HepG2 (cell line): ENCODE data around the gene TRIM37. TPM values are rescaled to one million over a fixed set of nuclear protein-coding genes. Genes with fewer than 3 reads are reported as not detected.

Experiments used
- ATAC-seq: fragments of 200-7000 bp; cut with Tn5 transposase; 3 replicates; pipeline ENCODE4 v1.9.1; 2020; ENCODE audit warnings: mild to moderate bottlenecking, moderate library complexity
- BruUV-seq: library from RNA; stranded (reverse); fragments of 400-500 nt; replicated peaks from 2 replicates; lab custom pipeline; 2021; lab: Mats Ljungman, UMichigan
- CTCF ChIA-PET: fragments of 300-600 bp; formaldehyde crosslinking; extraction: SDS; loops from one replicate; lab custom pipeline; 2021; ENCODE audit warnings: low total read pairs, inconsistent platforms, low intra/inter-chr PET ratio; lab: Yijun Ruan, JAX
- POLR2A ChIA-PET: fragments of 350-600 bp; sonication (Branson Sonifier 250); formaldehyde crosslinking; loops from one replicate; lab custom pipeline; 2020; ENCODE audit warnings: antibody characterized with exemption, inconsistent platforms; lab: Yijun Ruan, JAX
- DNase-seq: peaks from one replicate; pipeline ENCODE4 v3.0.0-alpha.2; 2015; ENCODE audit warnings: low spot score
- FAIRE-seq: peaks from 3 replicates; lab custom pipeline; 2011; peaks lifted over from hg19 to GRCh38; lab: Jason Lieb, UNC
- H2AFZ ChIP-seq: one replicate; pipeline ENCODE4 v1.6.1; 2011; ENCODE audit warnings: low read length, inconsistent platforms
- H3K27ac ChIP-seq: fragments of 300-600 bp; 3 replicates; pipeline ENCODE4 v1.8.0; 2011; ENCODE audit warnings: mixed run types, mild to moderate bottlenecking, mixed read lengths, low read length, inconsistent platforms; ENCODE audit not compliant: insufficient read depth; ENCODE audit errors: extremely low read length
- H3K27me3 ChIP-seq, 2 experiments: fragments of 200-600 bp in 1 of 2; 2 replicates in 1 of 2; 3 replicates in 1 of 2; pipeline versions ENCODE4 v1.6.0 to v1.8.0; 2011; ENCODE audit warnings: low read length in 2 of 2, mild to moderate bottlenecking in 2 of 2, moderate library complexity in 2 of 2, inconsistent platforms in 1 of 2; ENCODE audit not compliant: insufficient read depth in 2 of 2, control insufficient read depth in 1 of 2
- H3K36me3 ChIP-seq, 2 experiments: fragments of 200-600 bp in 1 of 2; replicated peaks in 1 of 2; 2 replicates in 1 of 2; 3 replicates in 1 of 2; pipeline versions ENCODE4 v1.5.1 to v1.8.0; 2011; ENCODE audit warnings: low read length in 2 of 2, inconsistent platforms in 1 of 2; ENCODE audit not compliant: insufficient read depth in 2 of 2, control insufficient read depth in 1 of 2
- H3K4me1 ChIP-seq: 2 replicates; pipeline ENCODE4 v1.5.1; 2012; ENCODE audit warnings: low read length, inconsistent platforms; ENCODE audit not compliant: insufficient read depth
- H3K4me2 ChIP-seq: 2 replicates; pipeline ENCODE4 v1.6.0; 2011; ENCODE audit warnings: low read depth, low read length, inconsistent platforms
- H3K4me3 ChIP-seq, 3 experiments: fragments of 200-600 bp in 1 of 3; sonication (generic), shearing (Covaris generic) in 1 of 3; replicated peaks in 1 of 3; 2 replicates each; pipeline ENCODE4 v1.5.1; 2011 to 2016; ENCODE audit warnings: low read length in 3 of 3, inconsistent platforms in 2 of 3, low read depth in 2 of 3, mild to moderate bottlenecking in 2 of 3, control low read depth in 1 of 3, mixed read lengths in 1 of 3; ENCODE audit not compliant: insufficient read depth in 1 of 3
- H3K79me2 ChIP-seq: one replicate; pipeline ENCODE4 v1.6.1; 2011; ENCODE audit warnings: low read length, inconsistent platforms; ENCODE audit not compliant: insufficient read depth
- H3K9ac ChIP-seq: 2 replicates; pipeline ENCODE4 v1.6.0; 2011; ENCODE audit warnings: mild to moderate bottlenecking, low read depth, low read length, inconsistent platforms; ENCODE audit not compliant: insufficient read depth
- H3K9me3 ChIP-seq: 2 replicates; pipeline ENCODE4 v1.5.1; 2012; ENCODE audit warnings: mild to moderate bottlenecking, low read length
- H4K20me1 ChIP-seq: 2 replicates; pipeline ENCODE4 v1.6.0; 2011; ENCODE audit warnings: inconsistent platforms, mild to moderate bottlenecking, low read length, moderate library complexity; ENCODE audit not compliant: insufficient read depth
- ARHGAP35 ChIP-seq: sonication (generic); formaldehyde crosslinking; IDR thresholded peaks from 2 replicates; pipeline ENCODE4 v1.9.0; 2022; ENCODE audit warnings: mild to moderate bottlenecking, inconsistent platforms, moderate library complexity, missing genetic modification reagents, borderline replicate concordance
- ARNT ChIP-seq: fragments of 450-650 bp; IDR thresholded peaks from 2 replicates; pipeline ENCODE4 v1.6.1; 2017
- CHD2 ChIP-seq: IDR thresholded peaks from 2 replicates; pipeline ENCODE4 v1.6.1; 2011; ENCODE audit warnings: low read depth, low read length, improper control_type of control experiment
- EHMT2 ChIP-seq: fragments of 200-600 bp; sonication (generic); IDR thresholded peaks from 2 replicates; pipeline ENCODE4 v1.7.0; 2017; ENCODE audit warnings: antibody characterized with exemption, low read depth, low read length, borderline replicate concordance
- FOXA1 ChIP-seq, 2 experiments: fragments of 450-650 bp in 1 of 2; sonication (generic) in 1 of 2; formaldehyde crosslinking in 1 of 2; IDR thresholded peaks; 2 replicates each; pipeline versions ENCODE4 v1.4.0 to v1.6.1; 2016 to 2020; ENCODE audit warnings: missing genetic modification reagents in 1 of 2
- HIVEP1 ChIP-seq: sonication (generic); formaldehyde crosslinking; IDR thresholded peaks from 2 replicates; pipeline ENCODE4 v1.4.0; 2020; ENCODE audit warnings: mild to moderate bottlenecking, missing genetic modification reagents
- NR2F6 ChIP-seq, 2 experiments: IDR thresholded peaks; 2 replicates each; pipeline ENCODE4 v1.6.1; 2016; ENCODE audit warnings: antibody characterized with exemption in 1 of 2, mild to moderate bottlenecking in 1 of 2
- PHF20 ChIP-seq: sonication (generic); formaldehyde crosslinking; IDR thresholded peaks from 2 replicates; pipeline ENCODE4 v1.5.0; 2020; ENCODE audit warnings: mild to moderate bottlenecking, missing genetic modification reagents
- POGZ ChIP-seq: sonication (generic); formaldehyde crosslinking; IDR thresholded peaks from 2 replicates; pipeline ENCODE4 v1.4.0; 2020; ENCODE audit warnings: mild to moderate bottlenecking, missing genetic modification reagents
- SOX13 ChIP-seq, 3 experiments: fragments of 450-650 bp in 1 of 3; sonication (generic) in 1 of 3; formaldehyde crosslinking in 1 of 3; IDR thresholded peaks in 2 of 3; conservative IDR thresholded peaks in 1 of 3; 2 replicates each; pipeline versions ENCODE4 v1.5.0 to v1.6.1; 2016 to 2020; ENCODE audit warnings: antibody characterized with exemption in 1 of 3, mild to moderate bottlenecking in 1 of 3, missing compliant biosample characterization in 1 of 3, missing genetic modification reagents in 1 of 3, moderate library complexity in 1 of 3
- XRCC5 ChIP-seq: fragments of 200-400 bp; formaldehyde crosslinking; optimal IDR thresholded peaks from 2 replicates; pipeline ENCODE3; 2017; ENCODE audit warnings: mild to moderate bottlenecking, low read length
- WGBS: methylation state at CpG from one replicate; pipeline ENCODE4 v1.1.6; 2017; ENCODE audit warnings: low lambda C conversion rate; 5-methylcytosine and 5-hydroxymethylcytosine counted together
- in situ Hi-C: cut with HindIII; loops from 2 replicates; pipeline ENCODE4 v1.10.0; 2017; ENCODE audit warnings: low pct_unique_long_range_greater_than_20kb; ENCODE audit not compliant: extremely low pct_ligation_motif_present
- intact Hi-C: fragments of 100-400 bp; cut with micrococcal nuclease; formaldehyde crosslinking; loops from one replicate; pipeline ENCODE4 v1.10.0; 2022; ENCODE audit not compliant: unreplicated experiment
- polyA plus RNA-seq, 8 experiments: library from polyadenylated mRNA; depleted of rRNA in 3 of 8; stranded (reverse) in 7 of 8; unstranded in 1 of 8; fragments of >200 nt; fragmentation: Illumina TruSeq in 4 of 8; extraction: Trizol in 4 of 8; gene quantifications; 2 replicates each; pipeline versions ENCODE4 v1.2.1 to v1.2.3, GENCODE V29; 2011 to 2016; ENCODE audit warnings: low read depth in 4 of 8, missing spikeins in 1 of 8, mixed read lengths in 1 of 8; ENCODE audit not compliant: insufficient read depth in 1 of 8
- total RNA-seq, 5 experiments: library from RNA; depleted of rRNA; stranded (reverse); fragments of >200 nt; fragmentation: Illumina TruSeq; extraction: Trizol; gene quantifications; 2 replicates each; pipeline ENCODE4 v1.2.3, GENCODE V29; 2016; ENCODE audit warnings: low read depth in 1 of 5

Gene TRIM37
- total and polyA plus RNA-seq, 2 of the 13 experiments (the other 11 are each of a cell fraction or from before 2014, with no cell fraction given): 12.4 to 39.1 TPM

GRCh38 chr17:59062509-59062908 is 44.2 kb downstream of the TRIM37 start (continued):
- TF ChIP-seq CHD2 (no peak), POGZ (CRISPR knock-in tag) (no peak), SOX13 (IDR thresholded peaks at IDR 0.05) (no peak), SOX13 (CRISPR knock-in tag; conservative IDR thresholded peaks at IDR 0.05 in 1 of 2, IDR thresholded peaks at IDR 0.05 in 1 of 2) (0 out of 4 replicates have a peak, but pooled peaks of 1 of the 2 experiments have one; percentile 12), ARHGAP35 (no peak), HIVEP1 (CRISPR knock-in tag) (no peak), FOXA1 (IDR thresholded peaks at IDR 0.05) (no peak), FOXA1 (CRISPR knock-in tag; IDR thresholded peaks at IDR 0.05) (peak; percentile 16; the same call in 1 of the 2 replicates), NR2F6 (IDR thresholded peaks at IDR 0.05) (peak; percentile 53), NR2F6 (CRISPR knock-in tag; IDR thresholded peaks at IDR 0.05) (no peak)

GRCh38 chr17:59056857-59057256 is 49.8 kb downstream of the TRIM37 start:
- no TSS peak for BruUV-seq
- Histone ChIP-seq H3K79me2 (no peaks in the 10 kb centered on the region), H3K27ac (no peak overlapping the region), H3K4me2 (no peak overlapping the region), H3K9ac (no peak overlapping the region), H3K36me3 (peaks cover 10 to 37% of the 10 kb centered on the region in 2 experiments; a peak in 4 of 5 replicates), H4K20me1 (no peaks in the 10 kb centered on the region), H2AFZ (no peak overlapping the region), H3K27me3 (no peaks in the 10 kb centered on the region), H3K4me3 (no peak overlapping the region), H3K4me1 (no peaks in the 10 kb centered on the region), H3K9me3 (no peaks in the 10 kb centered on the region)
- TF ChIP-seq ARNT (no peak), XRCC5 (no peak), EHMT2 (no peak), PHF20 (CRISPR knock-in tag) (no peak)
- no peak for FAIRE-seq
- ChIA-PET CTCF (no interaction called here), POLR2A (no interaction called here)
- DNase-seq: no peak
- in situ Hi-C loops: no loop called here
- no peak for ATAC-seq
- WGBS: 98% methylated on average over 5 of the region's 5 CpGs
- intact Hi-C loops: no loop called here
